Calu3 (cell line): ENCODE measurements around the gene CSNK2A2. TPM values are rescaled to one million over a fixed set of nuclear protein-coding genes. Genes with fewer than 3 reads are reported as not detected.

ENCODE experiments used
- BruUV-seq: library from RNA; stranded (reverse); fragments of 400-500 nt; replicated peaks from 2 replicates; lab custom pipeline; 2021; lab: Mats Ljungman, UMichigan
- CTCF ChIA-PET: fragments of 300-600 bp; sonication (Branson Sonifier 250); formaldehyde crosslinking; loops from one replicate; lab custom pipeline; 2022; ENCODE audit warnings: antibody characterized with exemption; lab: Charles Lee
- DNase-seq: peaks from one replicate; pipeline ENCODE4 v3.0.0; 2022
- H3K27ac Mint-ChIP-seq: one replicate; pipeline ENCODE4 v1.8.0; 2022; ENCODE audit warnings: mixed read lengths; ENCODE audit not compliant: unreplicated experiment
- H3K27me3 Mint-ChIP-seq: one replicate; pipeline ENCODE4 v1.8.0; 2022; ENCODE audit warnings: mixed read lengths; ENCODE audit not compliant: unreplicated experiment
- H3K36me3 Mint-ChIP-seq: one replicate; pipeline ENCODE4 v1.8.0; 2022; ENCODE audit warnings: mild to moderate bottlenecking, moderate library complexity, mixed read lengths; ENCODE audit not compliant: insufficient read depth, unreplicated experiment
- H3K4me1 Mint-ChIP-seq: one replicate; pipeline ENCODE4 v1.8.0; 2022; ENCODE audit warnings: mild to moderate bottlenecking, low read depth, mixed read lengths; ENCODE audit not compliant: unreplicated experiment
- H3K4me3 Mint-ChIP-seq: one replicate; pipeline ENCODE4 v1.8.0; 2022; ENCODE audit warnings: mild to moderate bottlenecking, low read depth, moderate library complexity, mixed read lengths; ENCODE audit not compliant: unreplicated experiment
- H3K9me3 Mint-ChIP-seq: one replicate; pipeline ENCODE4 v1.8.0; 2022; ENCODE audit warnings: low read depth, mixed read lengths; ENCODE audit not compliant: unreplicated experiment
- intact Hi-C: fragments of 100-400 bp; cut with micrococcal nuclease; formaldehyde crosslinking; loops from one replicate; pipeline ENCODE4 v1.10.0; 2022; ENCODE audit not compliant: unreplicated experiment
- total RNA-seq: library from RNA; stranded (reverse); gene quantifications from 2 replicates; pipeline ENCODE4 v1.2.3, GENCODE V29; 2022
- TF ChIP-seq, protein P1 (sequence below): fragments of 200-600 bp; IDR thresholded peaks from one replicate; pipeline ENCODE4 v1.8.0; 2022; ENCODE audit warnings: antibody characterized with exemption; ENCODE audit not compliant: unreplicated experiment

Gene CSNK2A2
- total RNA-seq, 1 experiment from 2014 or later: 85.9 TPM

DNA sequence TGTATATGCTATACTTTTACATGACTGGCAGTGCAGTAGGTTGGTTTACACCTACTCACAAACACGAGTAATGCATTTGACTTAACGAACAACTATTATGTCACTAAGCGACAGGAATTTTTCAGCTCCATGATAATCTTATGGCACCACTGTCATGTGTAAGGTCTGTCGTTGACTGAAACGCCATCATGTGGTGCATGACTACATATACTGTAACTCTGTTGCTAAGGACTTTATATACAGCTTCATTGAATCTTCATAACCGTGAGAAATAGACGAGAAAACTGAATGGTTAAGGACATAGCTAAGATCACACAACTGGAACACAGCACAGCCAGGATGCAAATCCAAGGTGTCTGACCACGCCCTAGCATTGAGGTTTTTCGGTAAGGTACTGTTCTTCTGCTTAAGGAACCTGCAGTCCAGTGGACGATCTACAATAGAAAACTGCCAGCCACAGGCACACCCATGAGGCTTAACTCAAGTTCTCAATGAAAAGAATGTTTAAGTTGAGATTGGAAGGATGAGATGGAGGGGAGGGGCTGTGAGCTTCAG lies 72.0 kb downstream of the CSNK2A2 start:
- Mint-ChIP-seq H3K36me3 (peaks cover 35% of the 10 kb centered on the region), H3K27ac (peak overlapping the region; percentile 41), H3K4me3 (no peak overlapping the region), H3K27me3 (no peaks in the 10 kb centered on the region), H3K4me1 (peaks cover 55% of the 10 kb centered on the region), H3K9me3 (no peaks in the 10 kb centered on the region)
- no peak for DNase-seq
- intact Hi-C loops: loop anchor here (5.0 to 10.0 kb wide), 3 partner anchors 234 to 391 kb away; partner anchors contain the start of gene KATNB1
- CTCF ChIA-PET: interaction anchor here (0.6 to 3.0 kb wide), 7 partner anchors 42 to 535 kb away, joined by 3 to 8 read pairs (median 4); no protein-coding TSS in a partner anchor
- TF ChIP-seq, protein P1, sequence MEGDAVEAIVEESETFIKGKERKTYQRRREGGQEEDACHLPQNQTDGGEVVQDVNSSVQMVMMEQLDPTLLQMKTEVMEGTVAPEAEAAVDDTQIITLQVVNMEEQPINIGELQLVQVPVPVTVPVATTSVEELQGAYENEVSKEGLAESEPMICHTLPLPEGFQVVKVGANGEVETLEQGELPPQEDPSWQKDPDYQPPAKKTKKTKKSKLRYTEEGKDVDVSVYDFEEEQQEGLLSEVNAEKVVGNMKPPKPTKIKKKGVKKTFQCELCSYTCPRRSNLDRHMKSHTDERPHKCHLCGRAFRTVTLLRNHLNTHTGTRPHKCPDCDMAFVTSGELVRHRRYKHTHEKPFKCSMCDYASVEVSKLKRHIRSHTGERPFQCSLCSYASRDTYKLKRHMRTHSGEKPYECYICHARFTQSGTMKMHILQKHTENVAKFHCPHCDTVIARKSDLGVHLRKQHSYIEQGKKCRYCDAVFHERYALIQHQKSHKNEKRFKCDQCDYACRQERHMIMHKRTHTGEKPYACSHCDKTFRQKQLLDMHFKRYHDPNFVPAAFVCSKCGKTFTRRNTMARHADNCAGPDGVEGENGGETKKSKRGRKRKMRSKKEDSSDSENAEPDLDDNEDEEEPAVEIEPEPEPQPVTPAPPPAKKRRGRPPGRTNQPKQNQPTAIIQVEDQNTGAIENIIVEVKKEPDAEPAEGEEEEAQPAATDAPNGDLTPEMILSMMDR: no peak
- no TSS peak for BruUV-seq

DNA sequence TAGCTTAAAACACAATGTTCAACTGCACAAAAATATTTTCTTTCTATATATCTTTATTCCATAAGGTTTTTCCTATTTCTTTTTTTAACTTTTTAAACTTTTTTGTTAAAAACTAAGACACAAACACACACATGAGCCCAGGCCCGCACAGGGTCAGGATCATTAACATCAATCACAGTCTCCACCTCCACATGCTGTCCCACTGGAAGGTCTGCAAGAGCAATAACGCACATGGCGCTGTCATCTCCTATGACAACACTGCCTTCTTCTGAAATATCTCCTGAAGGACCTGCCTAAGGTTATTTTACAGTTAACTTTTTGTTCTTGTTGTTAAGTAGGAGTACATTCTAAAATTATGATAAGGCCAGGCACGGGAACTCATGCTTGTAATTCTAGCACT lies 72.9 kb downstream of the CSNK2A2 start:
- intact Hi-C loops: loop anchor here (5.0 to 10.0 kb wide), 3 partner anchors 233 to 390 kb away; partner anchors contain the start of gene KATNB1
- DNase-seq: no peak
- Mint-ChIP-seq H3K36me3 (peaks cover 34% of the 10 kb centered on the region), H3K4me1 (peaks cover 63% of the 10 kb centered on the region), H3K27me3 (no peaks in the 10 kb centered on the region), H3K9me3 (no peaks in the 10 kb centered on the region), H3K27ac (no peak overlapping the region), H3K4me3 (no peak overlapping the region)
- TF ChIP-seq, protein P1: no peak
- no TSS peak for BruUV-seq
- CTCF ChIA-PET: interaction anchor here (0.6 to 3.0 kb wide), 5 partner anchors 70 to 553 kb away, joined by 3 to 8 read pairs (median 5); no protein-coding TSS in a partner anchor

DNA sequence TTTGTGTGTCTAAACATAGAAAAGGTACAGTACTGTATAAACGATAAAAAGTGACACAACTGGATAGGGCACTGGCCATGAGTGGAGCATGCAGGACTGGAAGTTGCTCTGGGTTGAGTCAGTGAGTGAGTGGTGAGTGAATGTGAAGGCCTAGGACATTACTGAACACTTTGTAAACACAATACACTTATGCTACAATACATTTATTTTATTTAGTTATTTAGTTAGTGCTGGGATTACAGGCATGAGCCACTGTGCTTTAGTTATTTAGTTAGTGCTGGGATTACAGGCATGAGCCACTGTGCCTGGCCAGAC lies 73.3 kb downstream of the CSNK2A2 start:
- Mint-ChIP-seq H3K4me3 (no peak overlapping the region), H3K36me3 (peaks cover 30% of the 10 kb centered on the region), H3K27me3 (no peaks in the 10 kb centered on the region), H3K9me3 (no peaks in the 10 kb centered on the region), H3K4me1 (peaks cover 68% of the 10 kb centered on the region), H3K27ac (no peak overlapping the region)
- no TSS peak for BruUV-seq
- no peak for DNase-seq
- TF ChIP-seq, protein P1: no peak
- intact Hi-C loops: loop anchor here (10.0 kb wide), 2 partner anchors 370 to 390 kb away; partner anchors contain the start of gene KATNB1
- CTCF ChIA-PET: interaction anchor here (0.6 to 1.2 kb wide), 2 partner anchors 70 to 553 kb away, joined by 5 to 7 read pairs; no protein-coding TSS in a partner anchor

DNA sequence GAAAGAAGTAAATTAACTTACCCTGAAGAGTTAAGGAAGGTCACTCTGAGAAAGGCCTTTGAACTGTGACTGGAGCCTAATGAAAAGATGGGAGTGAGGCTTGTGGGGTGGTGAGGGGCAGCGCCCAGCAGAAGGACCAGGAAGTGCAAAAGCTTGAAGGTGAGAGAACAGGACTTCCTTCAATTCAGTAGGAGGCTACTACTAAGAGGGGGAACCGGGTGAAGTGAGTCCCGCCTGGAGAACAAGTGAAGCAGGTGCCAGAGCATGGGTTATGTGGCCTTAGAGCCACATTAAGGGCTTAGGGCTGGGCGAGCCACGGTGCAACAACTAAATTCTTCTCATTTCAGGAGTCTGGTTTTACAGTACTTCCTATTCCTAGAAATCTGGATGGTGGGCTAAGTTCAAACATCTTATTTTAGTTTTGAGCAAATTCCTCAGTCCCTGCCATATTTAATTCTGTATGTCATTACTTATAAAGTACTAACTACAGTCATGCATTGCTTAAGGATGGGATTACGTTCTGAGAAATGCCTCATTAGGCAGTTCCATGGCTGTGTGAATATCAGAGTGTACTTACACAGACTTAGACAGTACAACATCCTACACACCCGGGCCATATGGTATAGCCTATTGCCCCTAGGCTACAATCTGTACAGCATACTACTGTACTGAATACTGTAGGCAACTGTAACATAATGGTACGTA lies 73.9 kb downstream of the CSNK2A2 start:
- H3K4me3 Mint-ChIP-seq: no peak overlapping the region
- H3K27ac Mint-ChIP-seq: peak overlapping the region; percentile 17
- intact Hi-C loops: loop anchor here (10.0 kb wide), 2 partner anchors 371 to 389 kb away; partner anchors contain the start of gene KATNB1
- peaks cover 69% of the 10 kb centered on the region for H3K4me1 Mint-ChIP-seq
- no peak for DNase-seq
- CTCF ChIA-PET: interaction anchor here (0.6 to 1.0 kb wide), 2 partner anchors 20 to 552 kb away, joined by 5 to 9 read pairs; no protein-coding TSS in a partner anchor
- TF ChIP-seq, protein P1: no peak
- no peaks in the 10 kb centered on the region for H3K27me3 Mint-ChIP-seq
- no TSS peak for BruUV-seq
- H3K9me3 Mint-ChIP-seq: no peaks in the 10 kb centered on the region
- peaks cover 24% of the 10 kb centered on the region for H3K36me3 Mint-ChIP-seq
